Thyroid gland (tissue), 4 donors: ENCODE results near the gene ZNF419.
"Not testable (repeated sequence)": the region's sequence is repeated elsewhere in the genome, so short reads cannot be mapped to it uniquely, and the experiment has no call there.

Experiments
- CTCF ChIP-seq, 6 experiments: fragments of 200-600 bp in 3 of 6; fragments of 450-650 bp in 3 of 6; sonication (generic) in 3 of 6; IDR thresholded peaks; one replicate each; pipeline ENCODE4 v1.5.1; 2016 to 2019; ENCODE audit warnings: antibody characterized with exemption in 6 of 6, mild to moderate bottlenecking in 2 of 6, inconsistent platforms in 1 of 6, moderate library complexity in 1 of 6
- POLR2A ChIP-seq, 2 donors: fragments of 450-650 bp; IDR thresholded peaks; one replicate each; pipeline ENCODE4 v1.6.1; 2017; ENCODE audit warnings: antibody characterized with exemption in 2 of 2, mild to moderate bottlenecking in 2 of 2, moderate library complexity in 1 of 2

GRCh38 chr19:57488299-57488644 lies 722 bp downstream of the ZNF419 start:
- not testable (repeated sequence) for TF ChIP-seq POLR2A, CTCF (IDR thresholded peaks at IDR 0.05)
